NCI-H1092 (cell line): ENCODE data around the gene SETSIP.
"Not testable (repeated sequence)": the region's sequence is repeated elsewhere in the genome, so short reads cannot be mapped to it uniquely, and the experiment has no call there.

Experiments used
- DNase-seq: peaks from one replicate; lab custom pipeline; 2025; lab: John Stamatoyannopoulos, UW

SETSIP gene

DNA sequence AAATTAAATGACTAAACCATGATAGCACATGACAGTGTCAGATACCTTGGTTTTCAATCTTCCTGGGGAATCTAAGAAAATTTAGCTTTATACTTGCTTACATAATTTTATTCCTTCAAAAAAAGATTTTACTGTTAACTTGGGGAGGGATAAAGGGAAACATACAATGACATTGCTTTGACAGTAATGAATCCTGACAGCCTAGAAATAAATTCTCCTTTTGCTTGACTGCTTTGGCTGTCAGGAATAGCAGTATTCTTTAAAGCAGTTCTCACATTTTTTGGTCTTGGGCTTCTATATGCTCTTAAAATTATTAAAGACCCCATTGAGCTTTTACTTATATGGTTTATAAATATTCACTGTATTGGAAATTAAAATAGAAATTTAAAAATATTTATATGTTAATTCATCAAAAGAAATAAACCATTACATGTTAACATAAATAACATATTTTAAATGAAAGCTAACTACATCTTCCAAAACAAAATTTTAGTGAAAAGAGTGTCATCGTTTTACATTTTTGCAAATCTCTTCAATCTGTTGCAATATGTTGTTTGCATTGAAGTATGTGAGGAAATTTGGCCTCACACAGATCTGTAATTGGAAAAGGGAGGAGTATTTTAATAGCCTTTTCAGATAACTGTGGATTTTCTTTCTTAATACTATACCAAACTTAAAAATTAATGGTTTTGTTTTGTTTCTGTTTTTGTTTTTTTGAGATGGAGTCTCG, 29.3 kb downstream of the SETSIP start:
- no peak for DNase-seq

DNA sequence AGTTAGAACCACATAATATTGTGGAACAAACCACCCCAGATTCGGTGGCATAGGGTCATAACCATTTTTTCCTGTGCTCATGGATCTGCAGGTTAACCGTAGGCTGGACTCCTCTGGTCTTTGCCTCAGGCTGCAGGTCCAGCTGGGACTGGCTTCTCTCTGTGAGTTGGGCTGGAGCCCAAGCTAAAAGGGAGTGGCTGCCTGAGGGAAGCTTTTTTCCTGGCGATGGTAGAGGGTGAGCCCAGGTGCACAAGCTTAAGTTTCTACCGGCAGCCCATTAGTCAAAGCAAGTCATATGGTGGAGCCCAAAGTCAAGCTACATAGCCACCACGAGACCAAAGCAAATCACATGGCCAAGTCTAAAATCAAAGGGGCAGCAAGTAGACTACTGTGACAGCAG, 31.6 kb downstream of the SETSIP start:
- no peak for DNase-seq

DNA sequence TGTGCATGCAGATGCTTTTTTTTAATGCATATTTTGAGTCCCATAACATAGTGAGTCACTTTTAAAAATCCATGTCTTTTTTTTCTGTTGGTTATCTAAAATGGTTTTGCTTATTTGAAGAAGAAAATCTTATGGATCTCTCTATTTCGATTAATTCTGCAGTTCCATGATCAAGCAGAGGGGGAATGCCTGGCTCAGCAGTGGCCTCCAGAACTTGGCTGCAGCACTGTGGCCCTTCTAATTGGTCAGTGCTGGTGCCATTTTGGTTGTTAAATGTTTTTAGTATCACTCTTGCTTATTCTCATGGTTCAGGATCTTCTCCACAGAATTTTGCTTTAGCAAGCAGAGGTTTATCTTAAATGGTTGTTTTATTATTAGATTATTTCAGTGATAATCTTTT, 34.2 kb downstream of the SETSIP start:
- no peak for DNase-seq

DNA sequence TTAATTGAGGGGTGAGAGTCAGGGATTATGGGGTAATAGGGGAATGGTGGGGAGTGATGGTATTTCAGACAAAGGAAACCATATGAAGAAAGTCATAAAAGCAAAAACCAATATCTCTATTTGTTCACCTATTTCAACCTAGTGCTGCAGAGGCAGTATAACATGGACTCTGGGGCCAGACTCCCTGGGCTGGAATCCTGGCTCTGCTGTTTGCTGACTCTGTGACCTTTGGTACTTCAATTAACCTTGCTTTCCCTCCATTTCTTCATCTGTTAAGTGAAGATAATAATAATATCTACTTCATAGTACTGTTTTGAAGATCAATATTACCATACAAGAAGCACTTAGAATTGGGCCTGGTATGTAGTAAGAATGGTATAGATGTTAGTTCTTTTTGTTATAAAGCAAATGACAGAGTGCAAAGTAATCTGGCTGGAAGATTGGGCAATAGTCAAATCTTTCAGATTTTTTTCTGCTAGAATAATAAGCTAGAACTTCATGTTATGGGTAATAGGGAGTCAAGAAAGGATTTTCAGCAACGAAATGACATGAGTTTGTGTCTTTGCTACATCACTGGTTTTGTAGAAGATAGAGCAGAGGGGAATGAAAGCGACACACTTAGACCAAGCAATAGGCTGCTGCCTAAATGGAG, 36.4 kb downstream of the SETSIP start:
- DNase-seq = no peak

DNA sequence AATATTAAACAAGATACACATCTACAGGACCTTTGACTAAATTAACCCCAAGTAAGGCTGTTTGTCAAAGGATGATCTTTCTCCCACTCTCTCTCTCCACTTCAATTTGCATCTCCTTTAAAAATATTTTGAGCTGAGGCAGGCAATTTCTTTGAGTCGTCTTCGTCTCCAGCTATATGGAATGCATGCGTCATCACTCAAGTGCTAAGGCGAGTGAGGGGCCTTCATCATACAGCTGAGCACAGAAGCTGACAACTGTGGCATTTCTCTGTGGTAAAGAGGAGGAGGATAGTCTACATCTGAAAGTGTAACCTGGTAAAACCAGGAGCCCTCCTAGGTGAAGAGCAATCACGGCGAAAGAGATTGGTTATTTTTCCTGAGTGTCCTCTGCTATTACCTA, 37.8 kb downstream of the SETSIP start:
- DNase-seq = no peak

DNA sequence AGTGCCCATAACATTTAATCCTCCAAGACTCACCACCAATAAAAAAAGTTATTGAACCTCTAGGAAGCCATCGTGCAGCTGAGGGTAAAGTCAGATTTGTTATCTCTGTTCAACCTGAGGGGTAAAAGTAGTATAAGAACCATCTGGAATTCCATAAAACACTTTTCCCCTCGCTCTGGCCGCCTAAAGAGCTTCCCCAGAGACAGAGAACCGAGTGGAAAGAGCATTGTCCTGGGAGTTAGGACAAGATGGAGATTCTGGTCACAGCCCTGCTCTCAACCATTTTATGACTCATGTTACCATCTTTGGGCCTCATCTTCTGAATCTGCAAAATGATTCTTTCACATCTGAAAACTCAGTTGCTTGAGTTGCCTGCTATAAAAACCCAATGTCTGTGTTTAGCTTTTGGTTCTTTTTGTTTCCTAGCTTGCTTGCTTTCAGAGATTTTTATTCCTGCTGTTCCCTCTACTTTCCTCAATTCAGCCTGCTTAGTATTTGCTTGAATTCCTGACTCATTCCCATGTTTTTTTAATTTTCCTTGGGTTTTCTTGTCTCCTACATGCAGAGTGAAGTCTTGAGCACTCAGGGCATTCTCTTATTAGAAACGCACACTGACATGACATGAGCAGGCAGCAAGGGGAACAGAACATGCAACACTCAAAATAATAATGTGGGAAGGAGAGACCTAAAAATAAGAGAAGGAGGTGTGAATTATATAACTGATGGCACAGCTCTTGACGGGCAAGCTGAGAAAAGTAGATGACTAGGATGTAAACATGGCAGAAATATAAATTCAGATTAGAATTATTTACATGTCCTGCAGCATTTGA, 43.7 kb downstream of the SETSIP start:
- no peak for DNase-seq

DNA sequence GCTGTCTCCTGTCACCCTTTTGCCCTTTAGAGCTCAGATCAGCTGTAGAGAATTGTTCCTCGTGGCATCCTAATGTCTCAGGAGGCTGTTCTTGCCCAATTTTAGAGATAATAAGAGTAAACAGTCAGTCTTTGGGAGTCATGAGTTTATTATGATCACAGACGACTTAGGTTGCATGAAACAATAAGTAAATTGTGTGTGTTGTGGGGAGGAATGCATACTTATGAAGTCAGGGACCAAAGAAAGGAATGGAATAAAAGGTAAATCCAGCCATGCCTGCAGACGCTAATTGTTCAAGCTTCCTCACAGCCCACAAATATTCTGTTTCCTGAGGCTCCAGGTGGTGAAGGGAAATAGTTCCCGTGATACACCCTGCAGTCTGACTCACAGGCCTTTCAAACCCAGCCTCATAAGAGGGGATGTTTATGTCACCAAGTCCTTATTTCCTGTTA, 44.5 kb downstream of the SETSIP start:
- DNase-seq = no peak

DNA sequence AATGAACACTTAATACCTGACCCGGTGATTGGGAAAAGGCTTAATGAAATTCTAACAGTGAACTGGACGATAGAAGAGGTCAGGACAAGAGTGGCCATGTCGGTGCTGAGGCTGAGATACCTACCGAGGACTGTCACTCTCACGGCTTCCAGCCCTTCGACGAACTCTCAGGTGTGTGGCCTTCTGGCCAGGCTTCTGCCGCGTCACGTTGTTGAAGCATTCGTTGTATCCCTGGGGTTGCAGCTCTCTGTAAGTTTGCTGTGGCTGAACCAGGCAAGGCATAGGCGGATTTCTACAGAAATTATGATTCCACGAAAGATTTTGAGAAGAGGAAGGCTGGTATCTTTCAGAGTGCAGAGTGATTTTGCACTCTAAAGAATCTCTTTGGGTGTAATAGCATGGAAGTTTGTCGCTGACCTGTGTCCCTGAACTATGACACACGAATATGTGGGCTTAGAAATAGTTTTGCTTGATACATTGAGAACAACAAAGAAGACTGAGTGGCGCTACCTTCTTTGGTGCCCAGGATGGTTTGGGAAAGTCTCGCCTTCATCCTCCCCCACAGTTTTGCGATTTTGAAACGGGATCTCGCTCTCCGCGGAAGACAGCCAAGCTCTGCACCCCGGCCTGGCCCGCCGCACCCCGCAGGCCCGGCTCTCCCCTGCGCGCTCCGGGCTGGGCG, 45.8 kb downstream of the SETSIP start:
- no peak for DNase-seq

DNA sequence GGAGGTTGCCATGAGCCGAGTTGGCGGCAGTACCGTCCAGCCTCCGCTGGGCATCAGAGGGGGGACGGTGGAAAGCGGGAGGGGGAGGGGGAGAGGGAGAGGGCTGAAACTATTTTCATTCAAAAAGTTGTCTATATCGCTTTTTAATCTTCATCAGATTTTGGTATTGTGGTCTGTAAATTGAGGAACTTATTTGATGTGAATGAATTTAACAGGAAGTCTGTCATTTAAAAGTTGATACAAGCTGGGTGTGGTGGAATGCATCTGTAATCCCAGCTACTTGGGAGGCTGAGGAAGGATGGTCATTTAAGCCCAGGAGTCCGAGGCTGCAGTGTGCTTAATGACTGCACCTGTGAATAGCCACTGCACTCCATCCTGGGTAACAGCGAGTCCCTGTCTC, 48.4 kb downstream of the SETSIP start:
- no peak for DNase-seq

DNA sequence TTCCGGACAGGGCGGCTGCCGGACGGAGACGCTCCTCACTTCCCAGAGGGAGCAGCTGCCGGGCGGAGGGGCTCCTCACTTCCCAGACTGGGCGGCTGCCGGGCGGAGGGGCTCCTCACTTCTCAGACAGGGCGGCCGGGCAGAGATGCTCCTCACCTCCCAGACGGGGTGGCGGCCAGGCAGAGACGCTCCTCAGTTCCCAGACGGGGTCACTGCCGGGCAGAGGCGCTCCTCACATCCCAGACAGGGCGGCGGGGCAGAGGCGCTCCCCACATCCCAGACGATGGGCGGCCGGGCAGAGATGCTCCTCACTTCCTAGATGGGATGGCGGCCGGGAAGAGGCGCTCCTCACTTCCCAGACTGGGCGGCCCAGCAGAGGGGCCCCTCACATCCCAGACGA, 49.2 kb downstream of the SETSIP start:
- not testable (repeated sequence) for DNase-seq
